Kidney epithelial cell (primary cell): ENCODE measurements around the gene LDHA. TPM values are rescaled to one million over a fixed set of nuclear protein-coding genes. Genes with fewer than 3 reads are reported as not detected.

Experiments used
- DNase-seq: peaks from one replicate; pipeline ENCODE4 v3.0.0-alpha.2; 2010; ENCODE audit warnings: low read depth
- H3K27me3 ChIP-seq: 2 replicates; pipeline ENCODE4 v1.6.0; 2011; ENCODE audit warnings: low read length; ENCODE audit not compliant: control insufficient read depth, insufficient read depth
- H3K36me3 ChIP-seq: 2 replicates; pipeline ENCODE4 v1.5.1; 2011; ENCODE audit warnings: low read length; ENCODE audit not compliant: control insufficient read depth, insufficient read depth
- H3K4me3 ChIP-seq: 2 replicates; pipeline ENCODE4 v1.5.1; 2011; ENCODE audit warnings: low read depth, mild to moderate bottlenecking, control low read depth, low read length
- CTCF ChIP-seq: IDR thresholded peaks from 2 replicates; pipeline ENCODE4 v1.5.1; 2011; ENCODE audit warnings: mild to moderate bottlenecking, moderate library complexity, low read length, control low read depth, inconsistent platforms; ENCODE audit not compliant: insufficient read depth, poor library complexity, severe bottlenecking
- total RNA-seq: library from RNA; depleted of rRNA; stranded (reverse); fragments of >200 nt; gene quantifications from 2 replicates; pipeline ENCODE4 v1.2.3, GENCODE V29; 2015

LDHA gene
- total RNA-seq, 1 donor from 2014 or later: 269 TPM

- DNase-seq: no peak
- no peak overlapping the region for H3K4me3 ChIP-seq
- H3K36me3 ChIP-seq: no peaks in the 10 kb centered on the region
- no peaks in the 10 kb centered on the region for H3K27me3 ChIP-seq
- no peak for TF ChIP-seq CTCF
These were observed 28.6 kb upstream of the LDHA start for GRCh38 chr11:18365741-18366140.

GRCh38 chr11:18366286-18366685, 28.1 kb upstream of the LDHA start:
- no peaks in the 10 kb centered on the region for H3K27me3 ChIP-seq
- no peak for TF ChIP-seq CTCF
- H3K36me3 ChIP-seq: no peaks in the 10 kb centered on the region

GRCh38 chr11:18367431-18367830, 26.9 kb upstream of the LDHA start:
- DNase-seq: no peak
- no peak for TF ChIP-seq CTCF
- H3K4me3 ChIP-seq: no peak overlapping the region
- no peaks in the 10 kb centered on the region for H3K27me3 ChIP-seq
- H3K36me3 ChIP-seq: no peaks in the 10 kb centered on the region

More at GRCh38 chr11:18366286-18366685, 28.1 kb upstream of the LDHA start:
- H3K4me3 ChIP-seq: no peak overlapping the region
- DNase-seq: no peak

- no peak for DNase-seq
- no peak overlapping the region for H3K4me3 ChIP-seq
- TF ChIP-seq CTCF: no peak
- no peaks in the 10 kb centered on the region for H3K27me3 ChIP-seq
- no peaks in the 10 kb centered on the region for H3K36me3 ChIP-seq
These were observed 26.1 kb upstream of the LDHA start for GRCh38 chr11:18368221-18368620.

GRCh38 chr11:18369398-18369797, 25.0 kb upstream of the LDHA start:
- no peak for TF ChIP-seq CTCF
- no peaks in the 10 kb centered on the region for H3K27me3 ChIP-seq
- H3K36me3 ChIP-seq: no peaks in the 10 kb centered on the region
- no peak overlapping the region for H3K4me3 ChIP-seq
- DNase-seq: no peak

GRCh38 chr11:18371279-18371678, 23.1 kb upstream of the LDHA start:
- no peaks in the 10 kb centered on the region for H3K27me3 ChIP-seq
- no peak for DNase-seq
- no peak for TF ChIP-seq CTCF
- H3K36me3 ChIP-seq: no peaks in the 10 kb centered on the region
- H3K4me3 ChIP-seq: no peak overlapping the region
